Progenitor cell of endocrine pancreas (in vitro differentiated cells): ENCODE measurements around the gene FGF16. TPM values are rescaled to one million over a fixed set of nuclear protein-coding genes. Genes with fewer than 3 reads are reported as not detected.

Experiments
- DNase-seq: peaks from one replicate; pipeline ENCODE4 v3.0.0; 2021; ENCODE audit warnings: low spot score; ENCODE audit not compliant: unreplicated experiment
- H3K27ac Mint-ChIP-seq: 2 replicates; pipeline ENCODE4 v1.8.0; 2021; ENCODE audit warnings: mild to moderate bottlenecking, moderate library complexity, mixed read lengths
- H3K27me3 Mint-ChIP-seq: 2 replicates; pipeline ENCODE4 v1.8.0; 2021; ENCODE audit warnings: mixed read lengths
- H3K36me3 Mint-ChIP-seq: 2 replicates; pipeline ENCODE4 v1.8.0; 2022; ENCODE audit warnings: mixed read lengths; ENCODE audit not compliant: insufficient read depth
- H3K4me1 Mint-ChIP-seq: 2 replicates; pipeline ENCODE4 v1.8.0; 2021; ENCODE audit warnings: low read depth, mixed read lengths
- H3K4me3 Mint-ChIP-seq: 2 replicates; pipeline ENCODE4 v1.8.0; 2021; ENCODE audit warnings: low read depth, mild to moderate bottlenecking, moderate library complexity, mixed read lengths
- H3K9me3 Mint-ChIP-seq: 2 replicates; pipeline ENCODE4 v1.8.0; 2021; ENCODE audit warnings: low read depth, mixed read lengths
- CTCF ChIP-seq: fragments of 200-600 bp; sonication (generic); IDR thresholded peaks from one replicate; pipeline ENCODE4 v1.5.0; 2021; ENCODE audit warnings: antibody characterized with exemption, mild to moderate bottlenecking; ENCODE audit not compliant: unreplicated experiment
- total RNA-seq: library from RNA; stranded (reverse); gene quantifications from 2 replicates; pipeline ENCODE4 v1.2.1, GENCODE V29; 2021

The FGF16 gene
- total RNA-seq, 1 donor from 2014 or later, result not detected

- Mint-ChIP-seq H3K4me1 (peaks cover 2% of the 10 kb centered on the region), H3K9me3 (peaks cover 12% of the 10 kb centered on the region), H3K36me3 (no peaks in the 10 kb centered on the region), H3K4me3 (no peak overlapping the region), H3K27me3 (no peaks in the 10 kb centered on the region), H3K27ac (no peak overlapping the region)
- DNase-seq, result no peak
- TF ChIP-seq CTCF, result no peak
Measured at GRCh38 chrX:77436682-77437081, 10.5 kb upstream of the FGF16 start.

GRCh38 chrX:77440330-77440729, 6.9 kb upstream of the FGF16 start:
- Mint-ChIP-seq H3K4me1 (peaks cover 6% of the 10 kb centered on the region), H3K27me3 (peaks cover 6% of the 10 kb centered on the region), H3K4me3 (no peak overlapping the region), H3K9me3 (peaks cover 19% of the 10 kb centered on the region), H3K36me3 (no peaks in the 10 kb centered on the region), H3K27ac (no peak overlapping the region)
- TF ChIP-seq CTCF, result no peak
- no peak for DNase-seq

GRCh38 chrX:77441033-77441432, 6.2 kb upstream of the FGF16 start:
- no peak for DNase-seq
- peaks cover 6% of the 10 kb centered on the region for H3K4me1 Mint-ChIP-seq
- H3K4me3 Mint-ChIP-seq, result no peak overlapping the region
- no peak overlapping the region for H3K27ac Mint-ChIP-seq
- no peak for TF ChIP-seq CTCF
- peaks cover 17% of the 10 kb centered on the region for H3K9me3 Mint-ChIP-seq
- H3K27me3 Mint-ChIP-seq, result peaks cover 11% of the 10 kb centered on the region
- no peaks in the 10 kb centered on the region for H3K36me3 Mint-ChIP-seq

GRCh38 chrX:77441479-77441878, 5.7 kb upstream of the FGF16 start:
- Mint-ChIP-seq H3K36me3 (no peaks in the 10 kb centered on the region), H3K27me3 (peaks cover 14% of the 10 kb centered on the region), H3K4me3 (no peak overlapping the region), H3K9me3 (peaks cover 17% of the 10 kb centered on the region), H3K27ac (no peak overlapping the region), H3K4me1 (peaks cover 6% of the 10 kb centered on the region)
- DNase-seq, result no peak
- no peak for TF ChIP-seq CTCF

- H3K9me3 Mint-ChIP-seq, result peaks cover 17% of the 10 kb centered on the region
- H3K27ac Mint-ChIP-seq, result peak overlapping the region; percentile 10
- no peak for TF ChIP-seq CTCF
- DNase-seq, result no peak
- H3K27me3 Mint-ChIP-seq, result peaks cover 23% of the 10 kb centered on the region
- no peaks in the 10 kb centered on the region for H3K36me3 Mint-ChIP-seq
- no peak overlapping the region for H3K4me3 Mint-ChIP-seq
- peaks cover 6% of the 10 kb centered on the region for H3K4me1 Mint-ChIP-seq
Measured at GRCh38 chrX:77442728-77443127, 4.5 kb upstream of the FGF16 start.

- no peak for DNase-seq
- TF ChIP-seq CTCF, result no peak
- Mint-ChIP-seq H3K4me3 (no peak overlapping the region), H3K27ac (no peak overlapping the region), H3K9me3 (peaks cover 17% of the 10 kb centered on the region), H3K27me3 (peaks cover 31% of the 10 kb centered on the region), H3K36me3 (no peaks in the 10 kb centered on the region), H3K4me1 (peaks cover 6% of the 10 kb centered on the region)
Measured at GRCh38 chrX:77444075-77444474, 3.1 kb upstream of the FGF16 start.
